GM21447 (cell line): ENCODE results near the gene ZSWIM6.

Experiments
- ATAC-seq: cut with Tn5 transposase; IDR thresholded peaks from one replicate; pipeline ENCODE4 v1.9.1; 2021; ENCODE audit not compliant: unreplicated experiment

Gene ZSWIM6

GRCh38 chr5:61586096-61587084 is 254.3 kb downstream of the ZSWIM6 start:
- no peak for ATAC-seq

GRCh38 chr5:61587125-61587524 is 255.1 kb downstream of the ZSWIM6 start:
- no peak for ATAC-seq

- no peak for ATAC-seq
These were observed 256.2 kb downstream of the ZSWIM6 start for GRCh38 chr5:61588216-61588615.

- no peak for ATAC-seq
These were observed 257.9 kb downstream of the ZSWIM6 start for GRCh38 chr5:61589946-61590345.

GRCh38 chr5:61590473-61590872 is 258.4 kb downstream of the ZSWIM6 start:
- ATAC-seq = no peak

- ATAC-seq = no peak
These were observed 259.8 kb downstream of the ZSWIM6 start for GRCh38 chr5:61591859-61592258.

GRCh38 chr5:61595426-61595825 is 263.4 kb downstream of the ZSWIM6 start:
- no peak for ATAC-seq
